Measurements from ENCODE around the gene LMAN2.

The LMAN2 gene

GRCh38 chr5:177351392-177352329 is at the start of gene LMAN2:
Gene LMAN2, minus strand, starts transcription at chr5:177351668. Its CDS starts 21 bp downstream, at chr5:177351647.
- peak; percentile 79 for DNase-seq (ENCODE audit: extremely low spot score, insufficient read length, low read depth)
- FAIRE-seq = peak; percentile 94

- FAIRE-seq (no peak), DNase-seq (ENCODE audit: extremely low spot score, insufficient read length, low read depth) (no peak)
Observed at GRCh38 chr5:177399997-177400868, 48.8 kb upstream of the LMAN2 start, which contains the start of gene PFN3. Gene PFN3, minus strand, starts transcription at chr5:177400661. Its CDS starts 85 bp downstream, at chr5:177400576.

- DNase-seq (ENCODE audit: extremely low spot score, insufficient read length, low read depth) = no peak
- FAIRE-seq = no peak
Observed at GRCh38 chr5:177397875-177398390, 46.5 kb upstream of the LMAN2 start.

GRCh38 chr5:177396807-177397206 is 45.3 kb upstream of the LMAN2 start:
- no peak for FAIRE-seq
- DNase-seq (ENCODE audit: extremely low spot score, insufficient read length, low read depth) = no peak

- DNase-seq (ENCODE audit: extremely low spot score, insufficient read length, low read depth) (no peak), FAIRE-seq (no peak)
Observed at GRCh38 chr5:177396078-177396477, 44.6 kb upstream of the LMAN2 start.

- FAIRE-seq = no peak
Observed at GRCh38 chr5:177393990-177394389, 42.5 kb upstream of the LMAN2 start.

GRCh38 chr5:177393206-177393765 is 41.8 kb upstream of the LMAN2 start:
- no peak for FAIRE-seq

More at GRCh38 chr5:177393990-177394389, 42.5 kb upstream of the LMAN2 start:
- DNase-seq (ENCODE audit: extremely low spot score, insufficient read length, low read depth) = no peak

GRCh38 chr5:177392765-177393164 is 41.3 kb upstream of the LMAN2 start:
- DNase-seq (ENCODE audit: extremely low spot score, insufficient read length, low read depth) (no peak), FAIRE-seq (no peak)

More at GRCh38 chr5:177393206-177393765, 41.8 kb upstream of the LMAN2 start:
- no peak for DNase-seq (ENCODE audit: extremely low spot score, insufficient read length, low read depth)

- DNase-seq (ENCODE audit: extremely low spot score, insufficient read length, low read depth) (no peak), FAIRE-seq (peak; percentile 95)
Observed at GRCh38 chr5:177390363-177391300, 39.2 kb upstream of the LMAN2 start.

GRCh38 chr5:177389241-177390169 is 38.0 kb upstream of the LMAN2 start:
- FAIRE-seq (peak; percentile 89), DNase-seq (ENCODE audit: extremely low spot score, insufficient read length, low read depth) (no peak)

GRCh38 chr5:177388521-177389052 is 37.1 kb upstream of the LMAN2 start:
- FAIRE-seq = no peak
- no peak for DNase-seq (ENCODE audit: extremely low spot score, insufficient read length, low read depth)

- DNase-seq (ENCODE audit: extremely low spot score, insufficient read length, low read depth) (no peak), FAIRE-seq (no peak)
Observed at GRCh38 chr5:177387405-177387804, 35.9 kb upstream of the LMAN2 start.

GRCh38 chr5:177386542-177386941 is 35.1 kb upstream of the LMAN2 start:
- FAIRE-seq = no peak
- no peak for DNase-seq (ENCODE audit: extremely low spot score, insufficient read length, low read depth)

GRCh38 chr5:177385720-177386119 is 34.3 kb upstream of the LMAN2 start:
- DNase-seq (ENCODE audit: extremely low spot score, insufficient read length, low read depth) = no peak

GRCh38 chr5:177384134-177384533 is 32.7 kb upstream of the LMAN2 start, which contains the start of gene SLC34A1:
Gene SLC34A1, plus strand, starts transcription at chr5:177384434. Its CDS starts 1,308 bp downstream, at chr5:177385742.
- DNase-seq (ENCODE audit: extremely low spot score, insufficient read length, low read depth) (no peak), FAIRE-seq (no peak)

More at GRCh38 chr5:177385720-177386119, 34.3 kb upstream of the LMAN2 start:
- no peak for FAIRE-seq

- no peak for FAIRE-seq
Observed at GRCh38 chr5:177383181-177383580, 31.7 kb upstream of the LMAN2 start.

GRCh38 chr5:177382423-177383029 is 31.1 kb upstream of the LMAN2 start:
- FAIRE-seq (peak; percentile 5), DNase-seq (ENCODE audit: extremely low spot score, insufficient read length, low read depth) (no peak)

More at GRCh38 chr5:177383181-177383580, 31.7 kb upstream of the LMAN2 start:
- no peak for DNase-seq (ENCODE audit: extremely low spot score, insufficient read length, low read depth)
